GM23338 (cell line): ENCODE measurements around the gene PPP2R3B. TPM values are rescaled to one million over a fixed set of nuclear protein-coding genes. Genes with fewer than 3 reads are reported as not detected.

Experiments
- ATAC-seq: fragments of 200-7000 bp; cut with Tn5 transposase; 3 replicates; pipeline ENCODE4 v1.9.1; 2020
- DNase-seq: peaks from one replicate; pipeline ENCODE4 v3.0.0-alpha.2; 2015; ENCODE audit warnings: low spot score
- H2AFZ ChIP-seq: fragments of 200-600 bp; sonication (generic); 2 replicates; pipeline ENCODE4 v1.8.0; 2016; ENCODE audit warnings: antibody characterized with exemption, mild to moderate bottlenecking, moderate library complexity
- H3F3A ChIP-seq: fragments of 200-600 bp; sonication (generic); replicated peaks from 2 replicates; pipeline ENCODE4 v1.8.0; 2017; ENCODE audit warnings: antibody characterized with exemption, mixed run types, low read depth
- H3K27ac ChIP-seq: fragments of 200-600 bp; sonication (generic); 2 replicates; pipeline ENCODE4 v1.6.1; 2016; ENCODE audit warnings: low read depth
- H3K27me3 ChIP-seq: fragments of 200-600 bp; sonication (generic); 2 replicates; pipeline ENCODE4 v1.8.0; 2016; ENCODE audit warnings: mild to moderate bottlenecking, mixed run types, moderate library complexity; ENCODE audit not compliant: insufficient read depth
- H3K36me3 ChIP-seq: fragments of 200-600 bp; sonication (generic); 2 replicates; pipeline ENCODE4 v1.8.0; 2016; ENCODE audit warnings: mild to moderate bottlenecking; ENCODE audit not compliant: insufficient read depth
- H3K4me1 ChIP-seq: fragments of 200-600 bp; sonication (generic); 2 replicates; pipeline ENCODE4 v1.8.0; 2016; ENCODE audit warnings: mild to moderate bottlenecking, moderate library complexity; ENCODE audit not compliant: insufficient read depth
- H3K4me2 ChIP-seq: fragments of 200-600 bp; sonication (generic); 2 replicates; pipeline ENCODE4 v1.7.1; 2017; ENCODE audit warnings: mixed run types
- H3K4me3 ChIP-seq: fragments of 200-600 bp; sonication (generic); 2 replicates; pipeline ENCODE4 v1.6.1; 2016; ENCODE audit warnings: mixed run types
- H3K79me2 ChIP-seq: fragments of 200-600 bp; sonication (generic); replicated peaks from 2 replicates; pipeline ENCODE4 v1.8.0; 2017; ENCODE audit warnings: mild to moderate bottlenecking; ENCODE audit not compliant: insufficient read depth
- H3K9me2 ChIP-seq: fragments of 200-600 bp; sonication (generic); 2 replicates; pipeline ENCODE4 v1.8.0; 2017; ENCODE audit not compliant: insufficient read depth
- H4K20me1 ChIP-seq: fragments of 200-600 bp; sonication (generic); replicated peaks from 2 replicates; pipeline ENCODE4 v1.8.0; 2017; ENCODE audit warnings: mild to moderate bottlenecking; ENCODE audit not compliant: insufficient read depth
- H3K27ac Mint-ChIP-seq: 2 replicates; pipeline ENCODE4 v1.8.0; 2020; ENCODE audit warnings: inconsistent platforms, mild to moderate bottlenecking, moderate library complexity, mixed read lengths
- H3K27me3 Mint-ChIP-seq: 3 replicates; pipeline ENCODE4 v1.8.0; 2022; ENCODE audit warnings: low read depth, mild to moderate bottlenecking, moderate library complexity, mixed read lengths, inconsistent platforms; ENCODE audit not compliant: insufficient read depth, poor library complexity
- H3K36me3 Mint-ChIP-seq: 3 replicates; pipeline ENCODE4 v1.8.0; 2021; ENCODE audit warnings: low read depth, mild to moderate bottlenecking, inconsistent platforms, moderate library complexity, mixed read lengths
- H3K4me1 Mint-ChIP-seq: 3 replicates; pipeline ENCODE4 v1.8.0; 2020; ENCODE audit warnings: mild to moderate bottlenecking, inconsistent platforms, mixed read lengths
- H3K4me3 Mint-ChIP-seq: 3 replicates; pipeline ENCODE4 v1.8.0; 2021; ENCODE audit warnings: moderate library complexity, mild to moderate bottlenecking, inconsistent platforms, mixed read lengths
- H3K9me3 Mint-ChIP-seq: 3 replicates; pipeline ENCODE4 v1.8.0; 2020; ENCODE audit warnings: moderate library complexity, mild to moderate bottlenecking, inconsistent platforms, mixed read lengths
- CREB1 ChIP-seq: fragments of 250-450 bp; sonication (Bioruptor Pico); IDR thresholded peaks from 2 replicates; pipeline ENCODE4 v1.5.0; 2020; ENCODE audit warnings: low read depth, mild to moderate bottlenecking, moderate library complexity
- NANOG ChIP-seq: IDR thresholded peaks from 2 replicates; pipeline ENCODE4 v1.6.1; 2016; ENCODE audit warnings: antibody characterized with exemption, borderline replicate concordance
- POLR2AphosphoS5 ChIP-seq: IDR thresholded peaks from 2 replicates; pipeline ENCODE4 v1.6.1; 2016; ENCODE audit warnings: antibody characterized with exemption, low read depth
- STAT1 ChIP-seq: IDR thresholded peaks from one replicate; pipeline ENCODE4 v1.6.1; 2016; ENCODE audit warnings: antibody characterized with exemption; ENCODE audit not compliant: unreplicated experiment
- ZNF114 ChIP-seq: fragments of 250-450 bp; sonication (Bioruptor Pico); IDR thresholded peaks from 2 replicates; pipeline ENCODE4 v1.5.0; 2020; ENCODE audit warnings: mild to moderate bottlenecking, moderate library complexity
- ZNF331 ChIP-seq: fragments of 250-450 bp; sonication (Bioruptor Pico); IDR thresholded peaks from 2 replicates; pipeline ENCODE4 v1.5.0; 2020; ENCODE audit warnings: low read depth, mild to moderate bottlenecking, moderate library complexity
- polyA plus RNA-seq: library from polyadenylated mRNA; unstranded; fragments of >200 nt; fragmentation: Nextera tagmentation; extraction: Ambion mirVana; gene quantifications from 2 replicates; pipeline ENCODE4 v1.2.1, GENCODE V29; 2016
- total RNA-seq: library from RNA; depleted of rRNA; stranded (reverse); fragments of >200 nt; shearing (Covaris generic); gene quantifications from 2 replicates; pipeline ENCODE4 v1.2.3, GENCODE V29; 2014
- TF ChIP-seq, protein P1 (sequence below): IDR thresholded peaks from one replicate; pipeline ENCODE4 v1.6.1; 2018; ENCODE audit warnings: antibody characterized with exemption; ENCODE audit not compliant: unreplicated experiment
- TF ChIP-seq, protein P2 (sequence below): IDR thresholded peaks from 2 replicates; pipeline ENCODE4 v1.6.1; 2016; ENCODE audit warnings: antibody characterized with exemption
- TF ChIP-seq, protein P3 (sequence below), 2 experiments: fragments of 200-600 bp in 1 of 2; sonication (generic) in 1 of 2; conservative IDR thresholded peaks; 2 replicates each; pipeline versions ENCODE4 v1.5.1 to v1.6.1; 2016 to 2017; ENCODE audit warnings: antibody characterized with exemption in 2 of 2, low read depth in 2 of 2, mild to moderate bottlenecking in 2 of 2, moderate library complexity in 1 of 2

The PPP2R3B gene
- total and polyA plus RNA-seq, 2 experiments from 2014 or later: 50.1 to 104 TPM

DNA sequence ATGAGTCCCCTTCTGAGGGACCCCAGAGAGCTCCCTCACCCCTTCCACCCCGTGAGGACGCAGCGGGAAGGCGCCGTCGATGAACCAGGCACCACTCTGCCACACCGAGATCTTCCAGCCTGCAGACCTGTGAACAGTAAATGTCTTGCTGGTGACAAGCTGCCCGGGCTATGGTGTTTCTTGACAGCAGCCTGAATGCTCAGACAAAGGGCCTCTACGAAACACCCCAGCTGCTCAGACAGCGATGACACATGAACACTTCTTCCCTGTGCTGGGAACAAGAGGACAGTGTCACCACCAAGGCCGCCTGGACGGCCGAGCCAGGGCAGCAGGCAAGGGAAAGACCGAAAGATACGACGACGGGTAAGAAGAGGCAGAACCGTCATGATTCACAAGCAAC is 37.5 kb downstream of the PPP2R3B start:
- H3K36me3 ChIP-seq: no peaks in the 10 kb centered on the region
- H3K27me3 ChIP-seq: no peaks in the 10 kb centered on the region
- TF ChIP-seq STAT1 (no peak), CREB1 (CRISPR knock-in tag) (no peak), POLR2AphosphoS5 (no peak), ZNF331 (CRISPR knock-in tag) (no peak), ZNF114 (CRISPR knock-in tag) (no peak)
- TF ChIP-seq, protein P1, sequence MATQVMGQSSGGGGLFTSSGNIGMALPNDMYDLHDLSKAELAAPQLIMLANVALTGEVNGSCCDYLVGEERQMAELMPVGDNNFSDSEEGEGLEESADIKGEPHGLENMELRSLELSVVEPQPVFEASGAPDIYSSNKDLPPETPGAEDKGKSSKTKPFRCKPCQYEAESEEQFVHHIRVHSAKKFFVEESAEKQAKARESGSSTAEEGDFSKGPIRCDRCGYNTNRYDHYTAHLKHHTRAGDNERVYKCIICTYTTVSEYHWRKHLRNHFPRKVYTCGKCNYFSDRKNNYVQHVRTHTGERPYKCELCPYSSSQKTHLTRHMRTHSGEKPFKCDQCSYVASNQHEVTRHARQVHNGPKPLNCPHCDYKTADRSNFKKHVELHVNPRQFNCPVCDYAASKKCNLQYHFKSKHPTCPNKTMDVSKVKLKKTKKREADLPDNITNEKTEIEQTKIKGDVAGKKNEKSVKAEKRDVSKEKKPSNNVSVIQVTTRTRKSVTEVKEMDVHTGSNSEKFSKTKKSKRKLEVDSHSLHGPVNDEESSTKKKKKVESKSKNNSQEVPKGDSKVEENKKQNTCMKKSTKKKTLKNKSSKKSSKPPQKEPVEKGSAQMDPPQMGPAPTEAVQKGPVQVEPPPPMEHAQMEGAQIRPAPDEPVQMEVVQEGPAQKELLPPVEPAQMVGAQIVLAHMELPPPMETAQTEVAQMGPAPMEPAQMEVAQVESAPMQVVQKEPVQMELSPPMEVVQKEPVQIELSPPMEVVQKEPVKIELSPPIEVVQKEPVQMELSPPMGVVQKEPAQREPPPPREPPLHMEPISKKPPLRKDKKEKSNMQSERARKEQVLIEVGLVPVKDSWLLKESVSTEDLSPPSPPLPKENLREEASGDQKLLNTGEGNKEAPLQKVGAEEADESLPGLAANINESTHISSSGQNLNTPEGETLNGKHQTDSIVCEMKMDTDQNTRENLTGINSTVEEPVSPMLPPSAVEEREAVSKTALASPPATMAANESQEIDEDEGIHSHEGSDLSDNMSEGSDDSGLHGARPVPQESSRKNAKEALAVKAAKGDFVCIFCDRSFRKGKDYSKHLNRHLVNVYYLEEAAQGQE: no peak
- TF ChIP-seq, protein P2, sequence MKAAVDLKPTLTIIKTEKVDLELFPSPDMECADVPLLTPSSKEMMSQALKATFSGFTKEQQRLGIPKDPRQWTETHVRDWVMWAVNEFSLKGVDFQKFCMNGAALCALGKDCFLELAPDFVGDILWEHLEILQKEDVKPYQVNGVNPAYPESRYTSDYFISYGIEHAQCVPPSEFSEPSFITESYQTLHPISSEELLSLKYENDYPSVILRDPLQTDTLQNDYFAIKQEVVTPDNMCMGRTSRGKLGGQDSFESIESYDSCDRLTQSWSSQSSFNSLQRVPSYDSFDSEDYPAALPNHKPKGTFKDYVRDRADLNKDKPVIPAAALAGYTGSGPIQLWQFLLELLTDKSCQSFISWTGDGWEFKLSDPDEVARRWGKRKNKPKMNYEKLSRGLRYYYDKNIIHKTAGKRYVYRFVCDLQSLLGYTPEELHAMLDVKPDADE: no peak
- H3K9me3 Mint-ChIP-seq: no peaks in the 10 kb centered on the region; the same call in 2 of the 3 replicates
- H3K4me3 ChIP-seq: no peak overlapping the region
- H3K79me2 ChIP-seq: peaks cover 36% of the 10 kb centered on the region
- H3K9me2 ChIP-seq: no peaks in the 10 kb centered on the region
- peaks cover 32% of the 10 kb centered on the region for H3K36me3 Mint-ChIP-seq
- ATAC-seq: no peak
- no peak overlapping the region for H3K27ac ChIP-seq
- H3K27me3 Mint-ChIP-seq: peaks cover 13% of the 10 kb centered on the region
- peak overlapping the region; percentile 14; the same call in 1 of the 2 replicates for H3K27ac Mint-ChIP-seq
- no peak overlapping the region for H3K4me3 Mint-ChIP-seq
- no peak overlapping the region for H2AFZ ChIP-seq
- no peaks in the 10 kb centered on the region for H3K4me1 Mint-ChIP-seq
- DNase-seq: no peak
- H3K4me2 ChIP-seq: no peak overlapping the region
- H3F3A ChIP-seq: no peaks in the 10 kb centered on the region
- 0 out of 2 replicates have a peak, but pooled peaks cover 3% of the 10 kb centered on the region for H4K20me1 ChIP-seq
- H3K4me1 ChIP-seq: no peaks in the 10 kb centered on the region

DNA sequence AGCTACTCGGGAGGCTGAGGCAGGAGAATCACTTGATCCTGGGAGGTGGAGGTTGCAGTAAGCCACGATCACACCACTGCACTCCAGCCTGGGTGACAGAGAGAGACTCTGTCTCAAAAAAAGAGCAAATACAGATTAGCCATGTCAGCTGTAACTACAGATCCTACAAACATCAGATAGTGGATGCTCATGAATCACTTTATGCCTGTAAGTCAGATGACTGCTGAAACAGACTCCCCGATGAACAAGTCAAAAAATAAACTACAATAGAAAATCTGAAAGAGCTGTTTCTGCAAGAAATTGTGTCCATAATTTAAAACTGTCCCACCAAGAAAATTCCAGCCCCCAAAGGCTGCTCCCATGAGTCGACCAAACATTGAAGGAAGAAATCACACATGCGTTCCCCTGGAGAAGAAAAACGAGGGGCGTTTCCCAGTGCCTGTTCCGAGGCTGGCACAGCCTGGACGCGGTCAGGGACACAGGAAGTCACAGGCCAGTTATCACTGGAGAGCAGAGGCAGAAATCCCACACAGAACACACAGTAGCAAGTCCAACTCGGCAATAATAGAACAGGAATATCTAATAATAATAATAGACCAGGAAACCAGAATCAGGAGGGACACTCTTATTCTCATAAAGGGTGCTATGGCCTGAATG is 38.1 kb downstream of the PPP2R3B start:
- no peak overlapping the region for H3K4me2 ChIP-seq
- peaks cover 13% of the 10 kb centered on the region for H3K27me3 Mint-ChIP-seq
- H3K9me3 Mint-ChIP-seq: no peaks in the 10 kb centered on the region; the same call in 2 of the 3 replicates
- no peak overlapping the region for H3K27ac ChIP-seq
- H3K4me1 ChIP-seq: no peaks in the 10 kb centered on the region
- H3K79me2 ChIP-seq: peaks cover 35% of the 10 kb centered on the region
- no peak overlapping the region for H3K4me3 ChIP-seq
- no peak for DNase-seq
- H2AFZ ChIP-seq: no peak overlapping the region
- 0 out of 2 replicates have a peak, but pooled peaks cover 3% of the 10 kb centered on the region for H4K20me1 ChIP-seq
- H3K27ac Mint-ChIP-seq: peak overlapping the region; percentile 3; the same call in 1 of the 2 replicates
- H3K4me3 Mint-ChIP-seq: no peak overlapping the region
- peaks cover 32% of the 10 kb centered on the region for H3K36me3 Mint-ChIP-seq
- no peaks in the 10 kb centered on the region for H3K27me3 ChIP-seq
- H3K9me2 ChIP-seq: no peaks in the 10 kb centered on the region
- H3K36me3 ChIP-seq: no peaks in the 10 kb centered on the region
- ATAC-seq: no peak
- no peaks in the 10 kb centered on the region for H3F3A ChIP-seq
- H3K4me1 Mint-ChIP-seq: no peaks in the 10 kb centered on the region
- TF ChIP-seq STAT1 (no peak), ZNF331 (CRISPR knock-in tag) (no peak), ZNF114 (CRISPR knock-in tag) (no peak), CREB1 (CRISPR knock-in tag) (no peak), POLR2AphosphoS5 (no peak), NANOG (no peak)
- TF ChIP-seq, protein P1: no peak
- TF ChIP-seq, protein P3, sequence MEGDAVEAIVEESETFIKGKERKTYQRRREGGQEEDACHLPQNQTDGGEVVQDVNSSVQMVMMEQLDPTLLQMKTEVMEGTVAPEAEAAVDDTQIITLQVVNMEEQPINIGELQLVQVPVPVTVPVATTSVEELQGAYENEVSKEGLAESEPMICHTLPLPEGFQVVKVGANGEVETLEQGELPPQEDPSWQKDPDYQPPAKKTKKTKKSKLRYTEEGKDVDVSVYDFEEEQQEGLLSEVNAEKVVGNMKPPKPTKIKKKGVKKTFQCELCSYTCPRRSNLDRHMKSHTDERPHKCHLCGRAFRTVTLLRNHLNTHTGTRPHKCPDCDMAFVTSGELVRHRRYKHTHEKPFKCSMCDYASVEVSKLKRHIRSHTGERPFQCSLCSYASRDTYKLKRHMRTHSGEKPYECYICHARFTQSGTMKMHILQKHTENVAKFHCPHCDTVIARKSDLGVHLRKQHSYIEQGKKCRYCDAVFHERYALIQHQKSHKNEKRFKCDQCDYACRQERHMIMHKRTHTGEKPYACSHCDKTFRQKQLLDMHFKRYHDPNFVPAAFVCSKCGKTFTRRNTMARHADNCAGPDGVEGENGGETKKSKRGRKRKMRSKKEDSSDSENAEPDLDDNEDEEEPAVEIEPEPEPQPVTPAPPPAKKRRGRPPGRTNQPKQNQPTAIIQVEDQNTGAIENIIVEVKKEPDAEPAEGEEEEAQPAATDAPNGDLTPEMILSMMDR (conservative IDR thresholded peaks at IDR 0.05; ENCODE audit: low read depth in 2 of 2): no peak
